ENCODE results near the gene ECI1.

Gene ECI1

DNA sequence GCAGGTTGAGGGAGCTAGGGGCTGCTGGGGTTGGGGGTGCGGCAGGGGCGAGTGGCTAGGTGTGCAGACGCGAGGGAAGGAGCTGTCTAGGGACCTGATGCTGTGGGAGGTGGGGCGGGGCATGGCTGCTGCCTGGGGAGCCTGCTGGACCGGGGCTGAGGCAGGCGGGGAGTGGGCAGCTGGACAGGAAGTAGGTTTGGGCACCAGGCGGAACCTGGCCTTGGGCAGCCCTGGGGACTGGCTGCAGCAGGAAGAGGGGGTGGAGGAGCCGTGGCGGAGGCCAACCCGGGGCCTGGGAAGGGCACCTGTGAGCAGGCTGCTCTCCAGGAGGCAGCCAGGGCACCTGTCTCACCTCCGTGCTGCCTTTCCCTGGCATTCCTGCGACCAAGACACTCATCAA, 21.0 kb downstream of the ECI1 start:
- Histone ChIP-seq H3K36me3 (ENCODE audit: control insufficient read depth, insufficient read depth, low read length) (peaks cover 46% of the 10 kb centered on the region), H3K4me3 (replicated peaks; ENCODE audit: low read depth, low read length) (no peak overlapping the region), H3K27me3 (replicated peaks; ENCODE audit: control insufficient read depth, insufficient read depth, low read length) (no peaks in the 10 kb centered on the region)

DNA sequence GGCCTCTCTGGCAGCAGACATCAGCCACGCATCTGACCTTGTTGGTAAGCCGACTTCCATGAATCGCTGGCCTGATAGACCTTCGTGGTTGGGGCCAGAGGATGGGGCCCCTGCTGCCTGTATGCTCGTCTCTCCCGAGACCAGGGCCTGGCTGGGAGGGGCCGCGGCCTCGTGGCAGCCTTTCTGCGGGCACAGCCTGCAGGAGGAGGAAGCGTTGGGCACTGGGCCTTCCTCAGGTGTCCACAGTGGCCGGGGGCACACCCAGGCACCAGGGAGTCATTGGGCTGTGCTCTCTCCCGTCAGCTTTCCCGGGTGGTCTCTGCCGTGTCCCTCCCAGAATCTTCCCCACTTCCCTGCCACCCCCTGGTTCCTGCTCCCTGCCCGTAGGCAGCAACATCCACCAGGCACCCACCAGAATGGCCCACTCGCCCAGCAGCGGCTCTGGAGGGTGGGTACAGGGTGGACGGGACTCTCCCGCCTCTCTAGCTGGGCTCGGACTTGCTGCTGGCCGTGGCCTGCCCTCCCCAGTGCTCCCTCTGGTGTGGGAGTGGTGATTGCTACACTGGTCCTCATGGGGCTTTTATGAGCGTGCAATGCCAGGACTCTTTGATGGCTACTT, 21.6 kb downstream of the ECI1 start:
- TF ChIP-seq, protein P1, sequence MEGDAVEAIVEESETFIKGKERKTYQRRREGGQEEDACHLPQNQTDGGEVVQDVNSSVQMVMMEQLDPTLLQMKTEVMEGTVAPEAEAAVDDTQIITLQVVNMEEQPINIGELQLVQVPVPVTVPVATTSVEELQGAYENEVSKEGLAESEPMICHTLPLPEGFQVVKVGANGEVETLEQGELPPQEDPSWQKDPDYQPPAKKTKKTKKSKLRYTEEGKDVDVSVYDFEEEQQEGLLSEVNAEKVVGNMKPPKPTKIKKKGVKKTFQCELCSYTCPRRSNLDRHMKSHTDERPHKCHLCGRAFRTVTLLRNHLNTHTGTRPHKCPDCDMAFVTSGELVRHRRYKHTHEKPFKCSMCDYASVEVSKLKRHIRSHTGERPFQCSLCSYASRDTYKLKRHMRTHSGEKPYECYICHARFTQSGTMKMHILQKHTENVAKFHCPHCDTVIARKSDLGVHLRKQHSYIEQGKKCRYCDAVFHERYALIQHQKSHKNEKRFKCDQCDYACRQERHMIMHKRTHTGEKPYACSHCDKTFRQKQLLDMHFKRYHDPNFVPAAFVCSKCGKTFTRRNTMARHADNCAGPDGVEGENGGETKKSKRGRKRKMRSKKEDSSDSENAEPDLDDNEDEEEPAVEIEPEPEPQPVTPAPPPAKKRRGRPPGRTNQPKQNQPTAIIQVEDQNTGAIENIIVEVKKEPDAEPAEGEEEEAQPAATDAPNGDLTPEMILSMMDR (IDR thresholded peaks at IDR 0.05; ENCODE audit: insufficient read depth, low read length, poor library complexity, severe bottlenecking): no peak
- H3K27me3 ChIP-seq (replicated peaks; ENCODE audit: control insufficient read depth, insufficient read depth, low read length): no peaks in the 10 kb centered on the region
- H3K4me3 ChIP-seq (replicated peaks; ENCODE audit: low read depth, low read length): no peak overlapping the region
- DNase-seq (ENCODE audit: extremely low read depth, insufficient read length): no peak
- H3K36me3 ChIP-seq (ENCODE audit: control insufficient read depth, insufficient read depth, low read length): peaks cover 41% of the 10 kb centered on the region

More for the DNA sequence above, 21.0 kb downstream of the ECI1 start:
- DNase-seq (ENCODE audit: extremely low read depth, insufficient read length): no peak
- TF ChIP-seq, protein P1 (IDR thresholded peaks at IDR 0.05; ENCODE audit: insufficient read depth, low read length, poor library complexity, severe bottlenecking): no peak

DNA sequence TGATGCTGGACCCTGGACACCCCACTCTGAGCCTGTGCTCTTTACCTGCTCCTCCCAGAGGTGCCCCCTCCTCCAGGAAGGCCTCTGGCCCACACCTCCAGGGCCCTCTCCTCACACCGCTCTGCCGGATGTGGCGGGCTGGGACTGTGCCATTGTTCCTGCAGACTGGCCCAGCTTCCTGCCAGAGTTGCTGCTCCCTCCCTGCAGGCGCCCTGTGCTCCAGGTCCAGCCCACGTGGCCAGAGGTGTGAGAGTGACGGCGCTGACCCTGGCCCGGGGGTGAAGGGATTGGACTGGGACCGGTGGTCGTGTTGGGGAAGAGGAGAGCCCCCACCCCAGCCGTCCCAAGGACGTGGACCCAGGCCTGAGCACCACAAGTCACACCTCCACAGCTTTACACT, 22.3 kb downstream of the ECI1 start:
- Histone ChIP-seq H3K36me3 (ENCODE audit: control insufficient read depth, insufficient read depth, low read length) (peaks cover 38% of the 10 kb centered on the region), H3K4me3 (replicated peaks; ENCODE audit: low read depth, low read length) (no peak overlapping the region), H3K27me3 (replicated peaks; ENCODE audit: control insufficient read depth, insufficient read depth, low read length) (no peaks in the 10 kb centered on the region)
- TF ChIP-seq, protein P1 (IDR thresholded peaks at IDR 0.05; ENCODE audit: insufficient read depth, low read length, poor library complexity, severe bottlenecking): no peak
- DNase-seq (ENCODE audit: extremely low read depth, insufficient read length): no peak

DNA sequence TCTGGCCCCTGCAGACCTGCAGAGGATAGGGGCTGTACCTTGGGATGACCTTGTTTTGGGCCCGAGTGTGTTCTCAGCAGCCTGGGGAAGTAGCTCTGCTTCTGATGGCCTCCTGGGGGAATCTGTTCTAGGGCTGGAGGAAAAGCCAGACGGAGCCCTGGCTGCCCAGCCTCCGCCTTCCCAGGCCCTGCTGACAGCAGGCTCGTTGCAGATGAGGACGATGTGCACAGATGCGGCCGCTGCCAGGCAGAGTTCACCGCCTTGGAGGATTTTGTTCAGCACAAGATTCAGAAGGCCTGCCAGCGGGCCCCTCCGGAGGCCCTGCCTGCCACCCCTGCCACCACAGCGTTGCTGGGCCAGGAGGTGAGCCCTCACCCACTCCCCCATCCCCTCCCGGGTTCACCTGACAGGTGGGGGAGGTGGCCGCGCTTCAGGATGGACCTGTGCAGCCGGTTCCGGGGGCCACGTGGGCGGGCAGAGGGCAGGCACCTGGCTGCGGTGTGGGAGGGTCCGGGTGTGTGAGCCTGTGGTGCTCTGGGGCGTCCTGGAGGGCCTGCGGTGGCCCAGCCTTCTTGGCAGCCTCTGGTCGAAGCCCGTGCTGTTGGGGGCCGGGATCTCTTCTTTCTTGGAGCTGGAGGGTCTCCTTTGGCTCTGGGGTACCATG, 23.1 kb downstream of the ECI1 start:
- Histone ChIP-seq H3K4me3 (replicated peaks; ENCODE audit: low read depth, low read length) (no peak overlapping the region), H3K36me3 (ENCODE audit: control insufficient read depth, insufficient read depth, low read length) (peaks cover 34% of the 10 kb centered on the region), H3K27me3 (replicated peaks; ENCODE audit: control insufficient read depth, insufficient read depth, low read length) (no peaks in the 10 kb centered on the region)
- TF ChIP-seq, protein P1 (IDR thresholded peaks at IDR 0.05; ENCODE audit: insufficient read depth, low read length, poor library complexity, severe bottlenecking): no peak
- DNase-seq (ENCODE audit: extremely low read depth, insufficient read length): no peak

DNA sequence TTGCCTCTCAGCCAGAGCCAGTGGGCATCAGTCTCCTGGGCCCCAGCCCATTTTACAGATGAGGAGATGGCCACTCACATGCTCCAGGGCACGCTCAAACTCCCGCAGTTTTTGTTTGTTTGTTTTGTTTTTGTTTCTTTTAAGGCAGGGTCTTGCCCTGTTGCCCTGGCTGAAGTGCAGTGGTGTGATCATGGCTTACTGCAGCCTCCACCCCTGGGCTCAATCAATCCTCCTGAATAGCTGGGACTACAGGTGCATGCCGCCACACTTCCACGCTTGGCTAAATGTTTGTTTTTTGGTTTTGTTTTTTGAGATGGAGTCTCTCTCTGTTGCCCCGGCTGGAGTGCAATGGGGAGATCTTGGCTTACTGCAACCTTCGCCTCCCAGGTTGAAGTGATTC, 24.5 kb downstream of the ECI1 start:
- Histone ChIP-seq H3K4me3 (replicated peaks; ENCODE audit: low read depth, low read length) (no peak overlapping the region), H3K27me3 (replicated peaks; ENCODE audit: control insufficient read depth, insufficient read depth, low read length) (no peaks in the 10 kb centered on the region), H3K36me3 (ENCODE audit: control insufficient read depth, insufficient read depth, low read length) (peaks cover 25% of the 10 kb centered on the region)
- no peak for DNase-seq (ENCODE audit: extremely low read depth, insufficient read length)
- TF ChIP-seq, protein P1 (IDR thresholded peaks at IDR 0.05; ENCODE audit: insufficient read depth, low read length, poor library complexity, severe bottlenecking): no peak
